Measurements from ENCODE around the gene PSME2.

DNA sequence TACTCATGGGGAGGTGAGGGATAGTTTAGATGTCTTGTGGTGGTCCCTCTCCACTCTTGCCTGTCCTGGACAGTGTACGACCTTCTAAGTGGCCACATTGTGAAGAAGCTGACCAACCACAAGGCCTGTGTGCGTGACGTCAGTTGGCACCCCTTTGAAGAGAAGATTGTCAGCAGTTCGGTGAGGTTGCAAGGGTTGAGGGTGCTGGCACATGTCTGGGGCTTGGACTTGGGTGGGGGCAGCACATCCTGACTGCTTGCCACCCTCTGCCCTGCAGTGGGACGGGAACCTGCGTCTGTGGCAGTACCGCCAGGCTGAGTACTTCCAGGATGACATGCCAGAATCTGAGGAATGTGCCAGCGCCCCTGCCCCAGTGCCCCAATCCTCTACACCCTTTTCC lies 23.5 kb downstream of the PSME2 start:
- no peak for TF ChIP-seq EZH2 (IDR thresholded peaks at IDR 0.05; ENCODE audit: borderline replicate concordance, control insufficient read depth, low read depth, low read length)
- TF ChIP-seq, protein P1, sequence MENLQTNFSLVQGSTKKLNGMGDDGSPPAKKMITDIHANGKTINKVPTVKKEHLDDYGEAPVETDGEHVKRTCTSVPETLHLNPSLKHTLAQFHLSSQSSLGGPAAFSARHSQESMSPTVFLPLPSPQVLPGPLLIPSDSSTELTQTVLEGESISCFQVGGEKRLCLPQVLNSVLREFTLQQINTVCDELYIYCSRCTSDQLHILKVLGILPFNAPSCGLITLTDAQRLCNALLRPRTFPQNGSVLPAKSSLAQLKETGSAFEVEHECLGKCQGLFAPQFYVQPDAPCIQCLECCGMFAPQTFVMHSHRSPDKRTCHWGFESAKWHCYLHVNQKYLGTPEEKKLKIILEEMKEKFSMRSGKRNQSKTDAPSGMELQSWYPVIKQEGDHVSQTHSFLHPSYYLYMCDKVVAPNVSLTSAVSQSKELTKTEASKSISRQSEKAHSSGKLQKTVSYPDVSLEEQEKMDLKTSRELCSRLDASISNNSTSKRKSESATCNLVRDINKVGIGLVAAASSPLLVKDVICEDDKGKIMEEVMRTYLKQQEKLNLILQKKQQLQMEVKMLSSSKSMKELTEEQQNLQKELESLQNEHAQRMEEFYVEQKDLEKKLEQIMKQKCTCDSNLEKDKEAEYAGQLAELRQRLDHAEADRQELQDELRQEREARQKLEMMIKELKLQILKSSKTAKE (IDR thresholded peaks at IDR 0.05; ENCODE audit: low read depth, poor library complexity, severe bottlenecking), result no peak
- no peak for TF ChIP-seq NR2F1 (conservative IDR thresholded peaks at IDR 0.05)
- TF ChIP-seq, protein P2, sequence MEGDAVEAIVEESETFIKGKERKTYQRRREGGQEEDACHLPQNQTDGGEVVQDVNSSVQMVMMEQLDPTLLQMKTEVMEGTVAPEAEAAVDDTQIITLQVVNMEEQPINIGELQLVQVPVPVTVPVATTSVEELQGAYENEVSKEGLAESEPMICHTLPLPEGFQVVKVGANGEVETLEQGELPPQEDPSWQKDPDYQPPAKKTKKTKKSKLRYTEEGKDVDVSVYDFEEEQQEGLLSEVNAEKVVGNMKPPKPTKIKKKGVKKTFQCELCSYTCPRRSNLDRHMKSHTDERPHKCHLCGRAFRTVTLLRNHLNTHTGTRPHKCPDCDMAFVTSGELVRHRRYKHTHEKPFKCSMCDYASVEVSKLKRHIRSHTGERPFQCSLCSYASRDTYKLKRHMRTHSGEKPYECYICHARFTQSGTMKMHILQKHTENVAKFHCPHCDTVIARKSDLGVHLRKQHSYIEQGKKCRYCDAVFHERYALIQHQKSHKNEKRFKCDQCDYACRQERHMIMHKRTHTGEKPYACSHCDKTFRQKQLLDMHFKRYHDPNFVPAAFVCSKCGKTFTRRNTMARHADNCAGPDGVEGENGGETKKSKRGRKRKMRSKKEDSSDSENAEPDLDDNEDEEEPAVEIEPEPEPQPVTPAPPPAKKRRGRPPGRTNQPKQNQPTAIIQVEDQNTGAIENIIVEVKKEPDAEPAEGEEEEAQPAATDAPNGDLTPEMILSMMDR (IDR thresholded peaks at IDR 0.05 in 2 of 3, conservative IDR thresholded peaks at IDR 0.05 in 1 of 3; ENCODE audit: control insufficient read depth in 2 of 3, extremely low read depth in 1 of 3, insufficient read depth in 1 of 3, low read depth in 3 of 3, low read length in 3 of 3), result no peak
- TF ChIP-seq CREM (IDR thresholded peaks at IDR 0.05; ENCODE audit: low read depth), result no peak
- no peak for TF ChIP-seq RFX5 (IDR thresholded peaks at IDR 0.05; ENCODE audit: low read depth, low read length)
- TF ChIP-seq RAD21 (IDR thresholded peaks at IDR 0.05; ENCODE audit: insufficient read depth, low read depth, low read length), result no peak
- no peak for TF ChIP-seq KDM1A (IDR thresholded peaks at IDR 0.05; ENCODE audit: borderline replicate concordance)
- no peak for TF ChIP-seq EP300 (IDR thresholded peaks at IDR 0.05; ENCODE audit: borderline replicate concordance in 1 of 2, control insufficient read depth in 1 of 2, low read depth in 2 of 2, low read length in 2 of 2)
- TF ChIP-seq ZZZ3 (IDR thresholded peaks at IDR 0.05; ENCODE audit: control insufficient read depth, insufficient read length, low read depth), result no peak
- TF ChIP-seq, protein P3, sequence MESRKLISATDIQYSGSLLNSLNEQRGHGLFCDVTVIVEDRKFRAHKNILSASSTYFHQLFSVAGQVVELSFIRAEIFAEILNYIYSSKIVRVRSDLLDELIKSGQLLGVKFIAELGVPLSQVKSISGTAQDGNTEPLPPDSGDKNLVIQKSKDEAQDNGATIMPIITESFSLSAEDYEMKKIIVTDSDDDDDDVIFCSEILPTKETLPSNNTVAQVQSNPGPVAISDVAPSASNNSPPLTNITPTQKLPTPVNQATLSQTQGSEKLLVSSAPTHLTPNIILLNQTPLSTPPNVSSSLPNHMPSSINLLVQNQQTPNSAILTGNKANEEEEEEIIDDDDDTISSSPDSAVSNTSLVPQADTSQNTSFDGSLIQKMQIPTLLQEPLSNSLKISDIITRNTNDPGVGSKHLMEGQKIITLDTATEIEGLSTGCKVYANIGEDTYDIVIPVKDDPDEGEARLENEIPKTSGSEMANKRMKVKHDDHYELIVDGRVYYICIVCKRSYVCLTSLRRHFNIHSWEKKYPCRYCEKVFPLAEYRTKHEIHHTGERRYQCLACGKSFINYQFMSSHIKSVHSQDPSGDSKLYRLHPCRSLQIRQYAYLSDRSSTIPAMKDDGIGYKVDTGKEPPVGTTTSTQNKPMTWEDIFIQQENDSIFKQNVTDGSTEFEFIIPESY (IDR thresholded peaks at IDR 0.05), result no peak
- no peak for TF ChIP-seq SP1 (IDR thresholded peaks at IDR 0.05; ENCODE audit: low read depth, low read length)
